IPS-20b (cell line): ENCODE results near the gene JCAD.
"Not testable (repeated sequence)": the region's sequence is repeated elsewhere in the genome, so short reads cannot be mapped to it uniquely, and the experiment has no call there.

Experiments
- H3K27ac ChIP-seq: one replicate; pipeline ENCODE4 v1.5.1; 2013; ENCODE audit warnings: low read length
- H3K27me3 ChIP-seq: 2 replicates; pipeline ENCODE4 v1.6.1; 2013; ENCODE audit warnings: mild to moderate bottlenecking, low read length, inconsistent platforms; ENCODE audit not compliant: insufficient read depth
- H3K36me3 ChIP-seq: 2 replicates; pipeline ENCODE4 v1.6.1; 2013; ENCODE audit warnings: low read depth, mild to moderate bottlenecking, inconsistent platforms, low read length, moderate library complexity; ENCODE audit not compliant: insufficient read depth
- H3K4me1 ChIP-seq: 2 replicates; pipeline ENCODE4 v1.6.1; 2013; ENCODE audit warnings: mild to moderate bottlenecking, control low read depth, inconsistent platforms, low read length, moderate library complexity; ENCODE audit not compliant: insufficient read depth
- H3K4me3 ChIP-seq: 2 replicates; pipeline ENCODE4 v1.5.1; 2013; ENCODE audit warnings: mild to moderate bottlenecking, low read length, inconsistent platforms
- H3K9ac ChIP-seq: 2 replicates; pipeline ENCODE4 v1.6.1; 2013; ENCODE audit warnings: low read depth, mild to moderate bottlenecking, inconsistent platforms, low read length, moderate library complexity
- H3K9me3 ChIP-seq: 2 replicates; pipeline ENCODE4 v1.6.1; 2013; ENCODE audit warnings: mild to moderate bottlenecking, low read depth, low read length, inconsistent platforms; ENCODE audit not compliant: insufficient read depth

Gene JCAD

GRCh38 chr10:30059209-30060107 lies at the start of gene JCAD:
Gene JCAD (minus strand): TSS chr10:30059586. CDS start chr10:30047812, 11,774 bp downstream.
- H3K4me3 ChIP-seq, result peak within 1 kb of the TSS; percentile 61
- H3K9ac ChIP-seq, result no peak within 1 kb of the TSS
- no peaks in the 10 kb centered on the region for H3K36me3 ChIP-seq
- H3K9me3 ChIP-seq, result no peaks in the 10 kb centered on the region
- H3K27me3 ChIP-seq, result peaks cover 33% of the 10 kb centered on the region
- H3K27ac ChIP-seq, result no peak within 1 kb of the TSS
- peaks cover 21% of the 10 kb centered on the region for H3K4me1 ChIP-seq

DNA sequence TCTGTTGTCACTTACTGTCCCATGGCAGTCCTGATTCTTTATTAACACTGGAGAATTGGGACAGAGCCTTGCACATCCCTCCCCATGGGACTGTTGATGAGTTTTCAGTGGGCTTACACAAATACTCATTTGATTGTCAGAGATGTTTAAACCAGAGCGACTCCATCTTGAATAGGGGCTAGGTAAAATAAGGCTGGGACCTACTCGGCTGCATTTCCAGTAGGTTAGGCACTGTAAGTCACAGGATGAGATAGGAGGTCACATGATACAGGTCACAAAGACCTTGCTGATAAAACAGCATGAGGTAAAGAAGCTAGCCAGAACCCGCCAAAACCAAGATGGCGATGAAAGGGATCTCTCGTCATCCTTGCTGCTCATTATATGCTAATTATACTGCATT lies 47.6 kb upstream of the JCAD start:
- H3K9ac ChIP-seq, result no peak overlapping the region
- H3K36me3 ChIP-seq, result no peaks in the 10 kb centered on the region
- no peaks in the 10 kb centered on the region for H3K27me3 ChIP-seq
- no peaks in the 10 kb centered on the region for H3K9me3 ChIP-seq
- H3K4me1 ChIP-seq, result peaks cover 2% of the 10 kb centered on the region; the same call in 1 of the 2 replicates
- H3K4me3 ChIP-seq, result no peak overlapping the region
- no peak overlapping the region for H3K27ac ChIP-seq

- Histone ChIP-seq H3K27ac (no peak overlapping the region), H3K36me3 (no peaks in the 10 kb centered on the region), H3K27me3 (no peaks in the 10 kb centered on the region), H3K4me3 (no peak overlapping the region), H3K9ac (no peak overlapping the region), H3K4me1 (peaks cover 2% of the 10 kb centered on the region; the same call in 1 of the 2 replicates), H3K9me3 (no peaks in the 10 kb centered on the region)
Measured at GRCh38 chr10:30103595-30104320, 44.4 kb upstream of the JCAD start.

- not testable (repeated sequence) for H3K36me3 ChIP-seq, H3K27ac ChIP-seq, H3K9me3 ChIP-seq, H3K4me3 ChIP-seq, H3K27me3 ChIP-seq, H3K9ac ChIP-seq, H3K4me1 ChIP-seq
Measured at GRCh38 chr10:30099706-30100105, 40.3 kb upstream of the JCAD start.

DNA sequence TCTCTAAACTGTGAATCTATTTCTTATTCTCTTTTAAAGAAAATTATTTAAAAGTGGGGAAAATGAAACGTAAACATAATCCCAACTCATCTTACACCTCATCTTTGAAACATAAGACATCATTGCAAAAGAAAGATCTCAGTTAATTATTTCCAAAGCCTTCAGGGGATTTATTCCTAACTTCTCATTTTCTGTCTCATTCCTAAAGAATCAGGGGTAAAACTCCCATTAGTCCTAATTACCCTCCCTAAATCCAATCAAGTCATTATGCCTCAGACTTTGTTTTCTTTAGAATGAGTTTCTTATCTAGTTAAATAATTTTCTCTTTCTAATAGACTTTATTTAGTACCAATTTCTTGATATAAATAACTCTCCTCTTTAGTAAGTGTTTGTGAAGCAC lies 39.7 kb upstream of the JCAD start:
- H3K27me3 ChIP-seq, result no peaks in the 10 kb centered on the region
- no peaks in the 10 kb centered on the region for H3K9me3 ChIP-seq
- no peaks in the 10 kb centered on the region for H3K36me3 ChIP-seq
- no peak overlapping the region for H3K27ac ChIP-seq
- H3K4me3 ChIP-seq, result no peak overlapping the region
- no peaks in the 10 kb centered on the region for H3K4me1 ChIP-seq
- no peak overlapping the region for H3K9ac ChIP-seq

GRCh38 chr10:30098629-30099028 lies 39.2 kb upstream of the JCAD start:
- H3K27ac ChIP-seq, result no peak overlapping the region
- H3K4me1 ChIP-seq, result no peaks in the 10 kb centered on the region
- H3K9ac ChIP-seq, result no peak overlapping the region
- H3K9me3 ChIP-seq, result no peaks in the 10 kb centered on the region
- no peaks in the 10 kb centered on the region for H3K36me3 ChIP-seq
- H3K4me3 ChIP-seq, result no peak overlapping the region
- no peaks in the 10 kb centered on the region for H3K27me3 ChIP-seq

- H3K27ac ChIP-seq, result no peak overlapping the region
- H3K27me3 ChIP-seq, result no peaks in the 10 kb centered on the region
- no peak overlapping the region for H3K4me3 ChIP-seq
- no peak overlapping the region for H3K9ac ChIP-seq
- no peaks in the 10 kb centered on the region for H3K4me1 ChIP-seq
- no peaks in the 10 kb centered on the region for H3K9me3 ChIP-seq
- H3K36me3 ChIP-seq, result no peaks in the 10 kb centered on the region
Measured at GRCh38 chr10:30096564-30096963, 37.2 kb upstream of the JCAD start.

- Histone ChIP-seq H3K4me1 (no peaks in the 10 kb centered on the region), H3K27ac (no peak overlapping the region), H3K27me3 (no peaks in the 10 kb centered on the region), H3K9ac (no peak overlapping the region), H3K4me3 (no peak overlapping the region), H3K36me3 (no peaks in the 10 kb centered on the region), H3K9me3 (no peaks in the 10 kb centered on the region)
Measured at GRCh38 chr10:30095631-30096422, 36.4 kb upstream of the JCAD start.

GRCh38 chr10:30094601-30095000 lies 35.2 kb upstream of the JCAD start:
- Histone ChIP-seq H3K9me3 (no peaks in the 10 kb centered on the region), H3K4me3 (no peak overlapping the region), H3K36me3 (no peaks in the 10 kb centered on the region), H3K27ac (no peak overlapping the region), H3K4me1 (no peaks in the 10 kb centered on the region), H3K9ac (no peak overlapping the region), H3K27me3 (no peaks in the 10 kb centered on the region)

DNA sequence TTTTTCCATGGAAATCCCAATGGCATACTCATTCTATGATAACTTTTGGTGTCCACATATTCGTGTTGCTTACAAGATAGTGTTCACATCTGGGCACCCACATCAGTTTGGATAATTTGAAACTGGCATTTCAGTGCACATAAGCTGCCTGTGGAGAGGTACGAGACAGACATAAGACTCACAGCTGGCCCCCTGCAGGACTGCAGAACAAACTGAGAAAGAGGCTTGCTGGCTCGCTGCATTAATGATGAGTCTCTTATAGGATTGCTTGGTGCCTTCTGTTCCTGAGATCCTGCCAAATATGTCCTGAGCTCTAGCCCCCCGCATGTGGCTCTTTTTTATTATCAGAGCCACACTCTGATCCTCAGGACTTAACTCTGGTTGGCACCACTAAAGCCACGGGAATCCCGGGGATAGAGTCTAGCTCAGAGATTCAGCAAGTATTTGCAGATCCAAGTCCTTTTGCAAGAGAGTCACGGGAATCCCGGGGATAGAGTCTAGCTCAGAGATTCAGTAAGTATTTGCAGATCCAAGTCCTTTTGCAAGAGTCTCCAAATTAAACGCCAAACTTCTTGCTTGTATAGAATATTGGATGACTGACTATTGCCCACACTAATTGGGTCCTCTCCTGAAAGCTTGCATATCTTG lies 34.0 kb upstream of the JCAD start:
- Histone ChIP-seq H3K9ac (no peak overlapping the region), H3K4me3 (no peak overlapping the region), H3K9me3 (no peaks in the 10 kb centered on the region), H3K27me3 (no peaks in the 10 kb centered on the region), H3K27ac (no peak overlapping the region), H3K36me3 (no peaks in the 10 kb centered on the region), H3K4me1 (peaks cover 1% of the 10 kb centered on the region; the same call in 1 of the 2 replicates)

DNA sequence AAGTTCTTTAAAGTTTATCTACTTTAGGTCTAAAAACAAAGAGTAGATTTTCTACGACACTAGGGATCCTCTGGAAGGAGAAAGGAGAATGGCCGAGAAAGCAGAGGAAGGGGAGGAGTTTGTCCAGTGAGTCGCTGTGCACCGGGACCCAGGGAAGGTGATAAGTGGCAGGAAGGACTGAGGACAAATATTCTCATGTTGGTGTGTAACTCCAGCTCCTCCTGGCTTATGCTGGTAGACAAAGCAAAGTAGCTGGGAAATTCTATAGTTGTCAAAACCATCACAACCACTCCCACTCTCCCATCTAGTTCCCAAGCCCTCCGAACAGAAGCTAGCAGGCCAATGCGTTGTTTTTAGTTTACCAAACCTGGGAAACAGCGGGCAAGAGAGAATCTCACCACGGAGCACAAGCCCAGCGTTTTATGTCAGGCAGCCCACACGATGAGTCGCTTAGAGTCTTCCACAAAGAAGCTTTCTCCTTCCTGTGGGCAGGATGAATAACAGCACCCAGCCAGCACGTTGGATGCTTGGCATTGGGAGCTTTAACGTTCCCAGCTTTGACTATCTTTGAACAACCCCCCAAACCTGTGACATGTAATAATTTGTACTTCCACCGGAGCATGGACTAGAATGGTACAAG lies 32.9 kb upstream of the JCAD start:
- H3K4me3 ChIP-seq, result no peak overlapping the region

More for the DNA sequence above, 32.9 kb upstream of the JCAD start:
- H3K4me1 ChIP-seq, result peaks cover 5% of the 10 kb centered on the region; the same call in 1 of the 2 replicates
- H3K27ac ChIP-seq, result no peak overlapping the region
- H3K27me3 ChIP-seq, result no peaks in the 10 kb centered on the region
- H3K36me3 ChIP-seq, result no peaks in the 10 kb centered on the region
- H3K9ac ChIP-seq, result no peak overlapping the region
- H3K9me3 ChIP-seq, result no peaks in the 10 kb centered on the region
